ENCODE results near the gene LGALS9B.
"Not testable (repeated sequence)": the region's sequence is repeated elsewhere in the genome, so short reads cannot be mapped to it uniquely, and the experiment has no call there.

The LGALS9B gene

GRCh38 chr17:20422826-20423225, 44.5 kb downstream of the LGALS9B start:
- DNase-seq (ENCODE audit: insufficient read length, low spot score); FAIRE-seq: not testable (repeated sequence)

- DNase-seq (ENCODE audit: insufficient read length, low spot score); FAIRE-seq: not testable (repeated sequence)
These were observed 48.5 kb downstream of the LGALS9B start for GRCh38 chr17:20418838-20419237.

- not testable (repeated sequence) for FAIRE-seq; DNase-seq (ENCODE audit: insufficient read length, low spot score)
These were observed 49.8 kb downstream of the LGALS9B start for GRCh38 chr17:20417492-20418080.

DNA sequence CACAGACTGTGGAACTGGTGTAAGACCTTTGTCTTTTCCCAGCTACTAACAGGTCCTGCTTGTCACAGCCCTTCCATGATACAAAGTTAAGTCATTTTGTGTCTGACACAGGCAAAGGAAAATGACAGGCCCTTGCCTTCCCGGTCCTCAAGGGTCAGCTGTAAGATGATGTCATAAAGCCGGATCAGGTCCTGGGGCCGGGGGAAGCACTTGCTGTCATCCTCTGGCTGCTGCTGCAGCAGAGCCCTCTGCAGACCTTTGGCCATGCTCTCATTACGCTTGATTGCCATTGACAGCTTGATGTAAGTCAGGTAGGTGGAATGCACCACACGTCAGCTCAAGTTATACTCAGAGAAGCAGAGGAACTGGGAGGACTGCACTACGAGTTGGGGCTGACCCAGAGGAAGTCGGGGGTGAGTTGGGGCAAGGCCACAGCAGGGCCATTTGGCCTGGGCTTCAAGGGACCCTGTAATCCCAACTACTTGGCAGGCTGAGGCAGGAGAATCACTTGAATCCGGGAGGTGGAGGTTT, 50.9 kb downstream of the LGALS9B start:
- DNase-seq (ENCODE audit: insufficient read length, low spot score); FAIRE-seq: not testable (repeated sequence)

GRCh38 chr17:20415479-20415878, 51.9 kb downstream of the LGALS9B start:
- not testable (repeated sequence) for DNase-seq (ENCODE audit: insufficient read length, low spot score); FAIRE-seq

DNA sequence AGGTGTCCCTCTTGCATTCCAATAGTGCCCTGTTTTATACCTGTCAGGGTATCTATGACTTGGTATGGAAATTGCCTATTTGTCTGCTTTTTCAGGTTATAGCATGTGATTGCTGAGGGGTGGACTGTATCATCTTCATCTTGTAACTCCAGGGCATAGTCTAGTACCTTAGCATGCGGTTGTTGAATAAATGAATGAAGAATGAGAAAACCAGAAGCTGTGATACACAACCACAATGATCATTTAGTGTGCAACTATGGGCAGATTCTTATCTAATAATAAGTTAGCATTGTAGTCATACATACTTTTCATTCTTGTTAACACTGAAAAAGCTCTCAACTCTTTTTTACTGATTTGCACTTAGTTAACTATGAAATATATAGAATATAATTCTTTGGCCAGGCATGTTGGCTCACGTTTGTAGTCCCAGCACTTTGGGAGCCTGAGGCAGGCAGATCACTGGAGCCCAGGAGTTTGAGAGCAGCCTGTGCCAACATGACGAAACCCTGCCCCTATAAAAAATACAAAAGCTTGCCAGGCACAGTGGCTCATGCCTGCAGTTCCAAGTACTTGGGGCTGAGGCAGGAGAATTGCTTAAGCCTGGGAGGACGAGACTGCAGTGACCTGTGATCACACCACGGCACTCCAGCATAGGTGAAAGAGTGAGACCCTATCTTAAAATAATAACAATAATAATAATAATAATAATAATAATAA, 65.9 kb downstream of the LGALS9B start:
- FAIRE-seq; DNase-seq (ENCODE audit: insufficient read length, low spot score): not testable (repeated sequence)

DNA sequence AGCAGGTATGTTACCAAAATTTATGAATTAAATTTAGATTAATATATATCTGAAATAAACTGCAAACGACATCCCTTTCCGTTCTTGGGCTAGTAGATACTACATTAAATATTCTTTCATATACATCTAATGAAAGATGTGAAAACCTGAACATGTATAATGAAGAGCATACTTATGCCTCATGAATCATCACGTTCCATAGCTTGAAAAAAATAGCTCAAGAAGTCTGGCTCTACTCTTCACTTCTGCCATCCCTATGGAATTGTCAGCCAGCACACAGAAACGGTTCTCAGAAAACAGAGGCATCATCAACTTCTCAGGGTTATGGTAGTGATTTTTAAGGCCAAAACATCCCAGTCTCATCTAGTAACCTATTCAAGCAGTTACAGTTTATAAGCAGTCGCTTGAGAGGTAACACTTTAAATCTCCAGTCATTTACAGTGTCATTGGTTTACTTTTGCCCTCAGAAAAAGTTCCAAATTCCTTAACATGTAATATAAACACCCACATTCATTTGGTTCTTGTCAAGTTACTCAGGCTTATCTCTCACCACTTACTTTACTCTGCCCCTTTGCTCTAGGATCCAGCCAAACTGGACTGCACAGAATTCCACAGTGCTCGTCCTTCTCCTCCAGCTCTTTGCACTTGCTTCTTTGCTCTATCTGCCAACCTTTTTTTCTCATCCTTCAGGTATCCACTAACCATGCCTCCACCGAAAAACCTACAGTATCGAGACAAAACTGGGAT, 66.6 kb downstream of the LGALS9B start:
- FAIRE-seq; DNase-seq (ENCODE audit: insufficient read length, low spot score): not testable (repeated sequence)
